HG03439 (cell line): ENCODE results near the gene NDUFV1.
A peak's percentile ranks its signal among the peaks of the same experiment; 100 is the strongest.
"Not testable (repeated sequence)": the region's sequence is repeated elsewhere in the genome, so short reads cannot be mapped to it uniquely, and the experiment has no call there.

Source experiments
- ATAC-seq: cut with Tn5 transposase; IDR thresholded peaks from one replicate; pipeline ENCODE4 v1.9.1; 2021; ENCODE audit warnings: mild to moderate bottlenecking, moderate library complexity; ENCODE audit not compliant: unreplicated experiment

NDUFV1 gene

GRCh38 chr11:67585911-67586310, 20.8 kb upstream of the NDUFV1 start:
- no peak for ATAC-seq

DNA sequence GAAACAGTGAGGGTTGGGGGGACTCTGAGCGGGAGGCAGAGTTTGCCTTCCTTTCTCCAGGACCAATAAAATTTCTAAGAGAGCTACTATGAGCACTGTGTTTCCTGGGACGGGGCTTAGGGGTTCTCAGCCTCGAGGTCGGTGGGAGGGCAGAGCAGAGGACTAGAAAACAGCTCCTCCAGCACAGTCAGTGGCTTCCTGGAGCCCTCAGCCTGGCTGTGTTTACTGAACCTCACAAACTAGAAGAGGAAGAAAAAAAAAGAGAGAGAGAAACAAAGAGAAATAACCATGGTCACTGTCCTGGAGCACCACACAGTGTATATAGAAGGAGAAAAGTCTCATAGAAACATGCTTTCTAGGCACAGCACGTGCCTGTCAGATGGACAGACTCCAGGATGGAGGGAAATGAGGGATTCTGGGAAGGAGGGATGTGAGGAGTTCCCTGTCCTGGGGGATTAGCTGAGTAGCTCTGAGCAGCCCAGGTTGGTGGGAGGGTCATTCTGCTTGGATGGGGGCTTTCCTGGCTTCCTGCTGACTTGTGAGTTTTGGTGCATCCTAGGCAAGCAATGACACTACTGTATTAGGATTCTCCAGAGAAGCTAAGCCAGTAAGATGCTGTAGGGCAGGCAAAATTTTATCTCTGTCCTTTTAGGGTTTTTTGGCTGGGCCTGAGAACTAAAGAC, 20.0 kb upstream of the NDUFV1 start:
- ATAC-seq: no peak

DNA sequence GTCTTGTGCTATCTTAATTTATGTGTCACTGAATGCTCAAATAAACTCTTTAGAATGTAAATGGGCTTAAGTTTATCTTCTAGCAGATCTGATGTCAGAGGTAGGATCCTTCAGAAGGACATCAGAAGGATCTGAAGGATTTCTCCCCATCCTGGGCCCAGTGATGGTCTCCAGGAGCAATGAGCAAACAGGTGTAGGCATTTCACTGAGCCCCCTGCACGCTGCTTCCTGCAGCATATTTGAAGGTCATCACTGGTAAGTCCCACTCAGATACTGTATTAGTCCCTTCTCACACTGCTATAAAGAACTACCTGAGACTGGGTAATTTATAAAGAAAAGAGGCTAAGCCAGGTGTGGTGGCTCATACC, 18.6 kb upstream of the NDUFV1 start:
- ATAC-seq: peak; percentile 12

DNA sequence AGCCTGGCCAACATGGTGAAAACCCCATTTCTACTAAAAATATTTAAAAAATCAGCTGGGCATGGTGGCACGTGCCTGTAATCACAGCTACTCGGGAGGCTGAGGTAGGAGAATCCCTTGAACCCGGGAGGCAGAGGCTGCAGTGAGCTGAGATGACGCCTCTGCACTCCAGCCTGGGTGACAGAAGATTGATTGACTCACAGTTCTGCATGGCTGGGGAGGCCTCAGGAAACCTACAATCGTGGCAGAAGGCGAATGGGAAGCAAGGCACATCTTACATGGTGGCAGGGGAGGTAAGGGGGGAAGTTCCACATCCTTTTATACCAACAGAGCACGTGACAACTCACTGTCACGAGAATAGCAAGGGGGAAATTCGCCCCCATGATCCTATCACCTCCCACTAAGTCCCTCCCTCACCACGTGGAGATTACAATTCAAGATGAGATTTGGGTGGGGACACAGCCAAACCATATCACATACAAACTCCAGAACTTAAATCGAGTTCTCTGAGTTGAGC, 17.8 kb upstream of the NDUFV1 start:
- not testable (repeated sequence) for ATAC-seq

DNA sequence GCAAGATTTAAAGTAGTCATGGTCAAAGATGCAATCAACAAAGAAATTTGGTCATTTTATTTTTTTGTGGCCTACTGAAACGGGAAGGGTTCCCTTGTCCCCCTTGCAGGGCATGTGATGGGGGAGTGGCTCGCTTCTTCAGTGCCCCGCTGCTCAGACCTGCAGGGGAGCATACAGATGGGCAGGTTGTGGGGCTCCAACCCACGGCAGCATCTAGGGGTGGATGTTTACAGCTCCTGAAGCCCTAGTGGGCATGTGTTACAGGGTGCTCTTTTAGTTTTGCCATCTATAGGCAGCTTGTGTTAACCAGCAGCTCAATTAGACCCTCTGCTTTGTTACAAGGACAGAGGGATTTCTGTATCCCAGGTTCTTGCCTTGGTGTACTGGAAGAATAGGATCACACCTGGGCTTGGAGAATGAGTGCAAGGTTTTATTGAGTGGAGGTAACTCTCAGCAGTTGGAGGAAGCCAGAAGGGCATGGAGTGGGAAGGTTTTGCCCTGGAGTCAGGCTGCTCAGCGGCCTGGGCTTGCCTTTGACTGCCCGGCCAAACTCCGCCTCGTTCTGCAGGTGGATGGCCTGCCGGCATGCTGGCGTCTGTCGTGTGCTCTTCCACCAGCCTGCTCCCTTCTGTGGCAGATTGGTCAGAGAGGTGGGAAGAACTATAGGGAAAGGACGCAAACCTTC, 13.7 kb upstream of the NDUFV1 start:
- ATAC-seq: no peak

DNA sequence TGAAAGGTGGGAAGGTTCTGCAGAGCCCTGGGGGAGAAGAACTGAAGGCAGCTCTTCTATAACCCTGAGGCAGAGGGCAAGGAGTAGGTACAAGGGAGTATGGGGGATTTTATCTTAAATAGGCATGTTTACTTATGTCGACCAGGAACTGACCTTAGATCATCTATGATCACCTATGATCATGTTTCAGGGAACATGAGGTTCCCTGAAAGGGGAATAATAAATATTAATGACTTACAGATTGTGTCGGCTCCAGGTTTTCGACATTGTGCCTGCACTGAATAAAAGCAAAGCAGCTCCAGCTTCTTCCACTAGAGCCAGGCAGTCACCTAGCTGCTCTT, 13.2 kb upstream of the NDUFV1 start:
- no peak for ATAC-seq

DNA sequence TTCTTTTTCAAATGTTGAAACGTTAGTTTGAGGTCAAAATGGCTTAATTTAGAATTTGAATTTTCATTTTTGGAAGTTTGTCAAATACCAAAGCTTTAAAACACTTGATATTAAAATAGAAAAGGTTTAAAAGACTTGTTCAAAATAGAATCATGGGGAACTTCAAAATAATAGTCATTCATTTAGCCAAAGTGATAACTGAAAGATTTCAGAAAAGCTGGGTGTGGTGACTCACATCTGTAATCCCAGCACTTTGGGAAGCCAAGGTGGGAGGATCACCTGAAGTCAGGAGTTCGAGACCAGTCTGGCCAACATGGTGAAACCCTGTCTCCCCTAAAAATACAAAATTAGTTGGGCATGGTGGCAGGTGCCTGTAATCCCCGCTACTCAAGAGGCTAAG, 12.3 kb upstream of the NDUFV1 start:
- ATAC-seq: no peak

DNA sequence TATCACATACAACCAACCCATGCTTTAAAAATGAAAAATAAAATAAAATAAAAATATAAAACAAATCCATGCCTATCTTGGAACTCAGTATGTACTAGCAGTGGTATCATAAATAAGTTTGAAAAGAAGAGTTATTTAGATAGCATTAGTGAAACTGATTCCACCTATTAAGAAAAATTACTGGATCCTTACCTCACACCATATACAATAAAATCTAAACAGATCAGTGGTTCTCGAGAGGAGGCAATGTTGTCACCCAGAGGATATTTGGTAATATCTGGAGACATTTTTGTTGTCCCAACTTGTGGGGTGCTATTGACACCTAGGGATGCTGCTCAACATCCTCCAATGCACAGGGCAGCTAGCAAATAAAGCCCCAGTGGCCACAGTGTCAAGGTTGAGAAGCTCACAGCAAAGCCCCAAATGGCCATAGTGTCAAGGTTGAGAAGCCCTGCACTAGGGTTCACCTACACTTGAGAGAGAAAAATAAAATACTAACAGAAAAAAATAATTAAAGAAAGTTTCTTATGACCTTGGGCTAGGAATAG, 9.9 kb upstream of the NDUFV1 start:
- ATAC-seq: no peak

DNA sequence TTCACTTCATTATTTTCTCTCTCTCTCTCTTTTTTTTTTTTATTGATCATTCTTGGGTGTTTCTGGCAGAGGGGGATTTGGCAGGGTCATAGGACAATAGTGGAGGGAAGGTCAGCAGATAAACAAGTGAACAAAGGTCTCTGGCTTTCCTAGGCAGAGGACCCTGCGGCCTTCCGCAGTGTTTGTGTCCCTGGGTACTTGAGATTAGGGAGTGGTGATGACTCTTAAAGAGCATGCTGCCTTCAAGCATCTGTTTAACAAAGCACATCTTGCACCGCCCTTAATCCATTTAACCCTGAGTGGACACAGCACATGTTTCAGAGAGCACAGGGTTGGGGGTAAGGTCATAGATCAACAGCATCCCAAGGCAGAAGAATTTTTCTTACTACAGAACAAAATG, 9.3 kb upstream of the NDUFV1 start:
- not testable (repeated sequence) for ATAC-seq

GRCh38 chr11:67597963-67598362, 8.8 kb upstream of the NDUFV1 start:
- not testable (repeated sequence) for ATAC-seq

GRCh38 chr11:67599149-67599548, 7.6 kb upstream of the NDUFV1 start:
- no peak for ATAC-seq

DNA sequence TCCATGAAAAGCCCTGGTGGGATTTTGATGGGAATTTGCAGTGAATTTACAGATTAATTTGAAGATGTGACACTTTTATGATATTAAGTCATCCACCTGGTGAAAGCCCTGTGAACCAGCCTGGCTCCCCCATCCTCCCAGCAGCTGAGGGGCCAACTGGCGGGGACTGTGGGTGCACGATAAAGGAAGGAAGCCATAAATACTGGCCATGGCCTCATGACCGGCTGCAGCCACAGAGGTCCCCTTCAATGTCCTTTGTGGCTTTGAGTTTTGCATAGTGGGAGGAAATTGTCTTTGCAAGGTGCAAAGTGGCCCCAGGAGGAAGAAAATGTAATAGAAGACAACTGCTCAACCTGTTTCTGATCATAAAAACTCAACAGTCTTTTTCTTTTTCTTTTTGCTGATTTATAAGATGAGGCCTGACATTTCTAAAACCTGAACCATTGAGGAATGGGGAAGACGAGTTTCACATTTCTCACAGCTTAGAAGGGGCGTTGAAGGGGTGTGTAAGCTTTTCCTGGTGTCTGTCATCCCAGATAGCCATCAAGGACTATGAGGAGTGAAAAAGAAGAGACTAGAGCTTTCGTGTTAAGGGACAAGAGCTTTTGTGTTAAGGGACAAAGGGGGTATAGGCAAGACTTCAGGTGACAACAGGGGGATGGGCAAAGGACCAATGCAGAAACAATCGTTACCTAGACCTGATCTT, 6.3 kb upstream of the NDUFV1 start:
- peak; percentile 74 for ATAC-seq

DNA sequence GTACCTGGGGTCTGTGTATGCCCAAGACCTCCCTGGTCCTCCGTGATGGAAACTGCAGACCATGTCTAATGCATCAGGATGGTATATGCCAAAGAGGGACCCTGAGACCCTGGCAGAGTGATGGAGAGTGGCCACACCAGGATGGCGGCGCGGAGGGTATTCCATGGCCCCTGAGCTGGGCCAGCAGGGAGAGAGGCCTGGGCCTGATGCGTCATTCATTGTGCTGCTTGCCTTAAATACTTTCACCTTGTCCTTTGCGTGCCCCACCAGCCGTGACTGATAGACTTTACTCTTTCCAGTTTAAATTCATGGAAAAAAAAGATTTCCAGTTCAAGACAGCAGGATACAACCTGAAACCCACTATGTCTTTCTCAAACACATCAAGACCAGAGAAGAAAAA, 5.6 kb upstream of the NDUFV1 start:
- ATAC-seq: no peak

DNA sequence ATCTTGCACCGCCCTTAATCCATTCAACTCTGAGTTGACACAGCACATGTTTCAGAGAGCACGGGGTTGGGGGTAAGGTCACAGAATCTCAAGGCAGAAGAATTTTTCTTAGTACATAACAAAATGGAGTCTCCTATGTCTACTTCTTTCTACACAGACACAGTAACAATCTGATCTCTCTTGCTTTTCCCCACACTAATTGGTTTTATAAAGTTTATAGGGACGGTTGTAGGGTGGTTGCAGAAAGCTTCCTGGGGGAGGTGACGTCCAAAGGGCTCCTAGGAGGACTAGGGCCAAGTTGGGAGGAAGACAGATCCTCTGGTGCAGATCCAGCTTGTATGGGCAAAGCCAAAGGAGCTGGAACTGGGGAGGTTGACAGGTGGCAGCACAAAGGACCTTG, 2.6 kb upstream of the NDUFV1 start:
- not testable (repeated sequence) for ATAC-seq

DNA sequence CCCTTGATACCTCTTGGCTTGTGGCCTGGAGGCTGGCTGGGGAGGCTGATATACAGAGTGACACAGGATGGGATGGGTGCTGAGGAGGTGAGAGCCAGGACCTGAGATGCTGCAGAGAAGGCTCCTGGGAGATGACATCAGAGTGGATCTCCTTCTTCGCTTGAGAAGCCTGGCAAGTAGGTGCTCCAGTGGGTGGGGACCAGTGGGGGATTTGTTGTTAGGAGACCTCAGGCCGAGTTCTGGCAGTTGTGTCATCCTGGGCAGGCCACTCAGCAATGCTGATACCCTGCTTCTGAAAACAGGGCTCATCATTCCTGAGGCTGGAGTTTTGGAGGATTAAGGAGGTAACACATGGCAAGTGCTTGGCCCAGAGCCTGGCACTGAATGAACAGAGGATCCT, 1.9 kb upstream of the NDUFV1 start:
- no peak for ATAC-seq

- no peak for ATAC-seq
These were observed 1.3 kb upstream of the NDUFV1 start for GRCh38 chr11:67605231-67606011.

GRCh38 chr11:67606093-67606491, 644 bp upstream of the NDUFV1 start:
- no peak for ATAC-seq

DNA sequence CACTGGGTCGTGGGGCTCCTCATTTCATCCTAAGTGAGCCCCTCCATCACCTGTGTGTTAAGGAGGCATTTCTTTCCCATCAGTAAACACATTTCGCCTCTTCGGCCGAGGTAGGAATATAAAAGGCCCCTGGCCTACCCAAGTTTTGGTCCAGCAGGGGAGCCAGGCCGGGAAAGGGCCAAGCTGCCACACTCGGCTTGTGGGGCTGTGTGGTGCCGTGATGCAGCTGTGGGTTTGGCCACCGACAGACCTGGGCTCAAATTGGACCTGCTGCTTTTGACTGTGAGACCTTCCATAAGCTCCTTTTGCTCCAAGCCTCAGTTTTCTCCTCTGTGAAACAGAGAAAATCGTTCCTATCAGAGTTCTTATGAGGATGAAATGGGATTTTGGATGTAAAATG, 771 bp downstream of the NDUFV1 start:
- ATAC-seq: no peak

DNA sequence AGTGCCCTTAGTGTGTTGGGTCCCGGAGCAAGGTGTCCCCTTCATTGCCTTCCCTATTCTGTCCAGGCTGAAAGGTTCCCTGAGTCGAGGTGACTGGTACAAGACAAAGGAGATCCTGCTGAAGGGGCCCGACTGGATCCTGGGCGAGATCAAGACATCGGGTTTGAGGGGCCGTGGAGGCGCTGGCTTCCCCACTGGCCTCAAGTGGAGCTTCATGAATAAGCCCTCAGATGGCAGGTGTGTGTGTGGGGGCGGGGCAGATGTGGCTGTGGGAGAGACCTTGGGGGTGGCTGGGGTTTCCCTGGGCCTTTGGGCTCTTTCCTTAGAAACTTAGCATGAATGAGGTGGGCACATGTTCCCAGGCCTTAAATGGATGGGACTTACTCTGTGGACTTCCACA, 1.8 kb downstream of the NDUFV1 start:
- ATAC-seq: no peak

DNA sequence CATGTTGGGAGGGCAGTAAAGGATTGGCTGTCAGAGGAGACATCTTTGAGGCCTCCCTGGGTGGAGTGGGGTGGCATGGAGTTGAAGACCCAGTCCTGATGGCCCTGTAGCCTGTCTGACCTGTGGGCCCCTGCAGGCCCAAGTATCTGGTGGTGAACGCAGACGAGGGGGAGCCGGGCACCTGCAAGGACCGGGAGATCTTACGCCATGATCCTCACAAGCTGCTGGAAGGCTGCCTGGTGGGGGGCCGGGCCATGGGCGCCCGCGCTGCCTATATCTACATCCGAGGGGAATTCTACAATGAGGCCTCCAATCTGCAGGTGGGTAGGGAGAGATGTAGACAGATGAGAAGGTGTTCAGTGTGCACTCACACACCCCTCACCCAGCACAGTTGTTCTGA, 2.6 kb downstream of the NDUFV1 start:
- no peak for ATAC-seq

GRCh38 chr11:67610302-67610868, 3.6 kb downstream of the NDUFV1 start:
- ATAC-seq: no peak
